Neural progenitor cell (in vitro differentiated cells): ENCODE measurements around the gene NIPAL3. TPM values are rescaled to one million over a fixed set of nuclear protein-coding genes. Genes with fewer than 3 reads are reported as not detected.

Experiments
- DNase-seq: peaks from one replicate; pipeline ENCODE4 v3.0.0-alpha.2; 2016; ENCODE audit warnings: low spot score
- H2AFZ ChIP-seq: fragments of 200-600 bp; sonication (generic); replicated peaks from 2 replicates; pipeline ENCODE4 v1.6.1; 2016; ENCODE audit warnings: antibody characterized with exemption
- H3F3A ChIP-seq: fragments of 200-600 bp; sonication (generic); 2 replicates; pipeline ENCODE4 v1.6.1; 2016; ENCODE audit warnings: antibody characterized with exemption, low read depth
- H3K27ac ChIP-seq: fragments of 200-600 bp; sonication (generic); 2 replicates; pipeline ENCODE4 v1.5.1; 2016; ENCODE audit warnings: mild to moderate bottlenecking
- H3K27me3 ChIP-seq: fragments of 200-600 bp; sonication (generic); 2 replicates; pipeline ENCODE4 v1.6.1; 2016; ENCODE audit warnings: mild to moderate bottlenecking, moderate library complexity
- H3K36me3 ChIP-seq: fragments of 200-600 bp; sonication (generic); 2 replicates; pipeline ENCODE4 v1.5.1; 2016
- H3K4me1 ChIP-seq: fragments of 200-600 bp; sonication (generic); 2 replicates; pipeline ENCODE4 v1.6.1; 2016; ENCODE audit warnings: mixed run types
- H3K4me2 ChIP-seq: fragments of 200-600 bp; sonication (generic); 2 replicates; pipeline ENCODE4 v1.6.1; 2016
- H3K4me3 ChIP-seq: fragments of 200-600 bp; sonication (generic); 2 replicates; pipeline ENCODE4 v1.5.1; 2016
- H3K79me2 ChIP-seq: fragments of 200-600 bp; sonication (generic); 2 replicates; pipeline ENCODE4 v1.6.1; 2016; ENCODE audit warnings: low read depth
- H3K9ac ChIP-seq: fragments of 200-600 bp; sonication (generic); 2 replicates; pipeline ENCODE4 v1.6.1; 2016
- H3K9me3 ChIP-seq: fragments of 200-600 bp; sonication (generic); 2 replicates; pipeline ENCODE4 v1.5.1; 2016; ENCODE audit warnings: low read depth
- H4K20me1 ChIP-seq: fragments of 200-600 bp; sonication (generic); 2 replicates; pipeline ENCODE4 v1.6.1; 2016; ENCODE audit warnings: low read depth
- H3K27ac Mint-ChIP-seq: 3 replicates; pipeline ENCODE4 v1.8.0; 2021; ENCODE audit warnings: mixed read lengths
- H3K27me3 Mint-ChIP-seq: 2 replicates; pipeline ENCODE4 v1.8.0; 2022; ENCODE audit warnings: low read depth, mild to moderate bottlenecking, inconsistent platforms, moderate library complexity, mixed read lengths; ENCODE audit not compliant: insufficient read depth
- H3K36me3 Mint-ChIP-seq: 3 replicates; pipeline ENCODE4 v1.8.0; 2021; ENCODE audit warnings: mixed read lengths
- H3K4me1 Mint-ChIP-seq: 3 replicates; pipeline ENCODE4 v1.8.0; 2021; ENCODE audit warnings: mixed read lengths
- H3K4me3 Mint-ChIP-seq: 3 replicates; pipeline ENCODE4 v1.8.0; 2021; ENCODE audit warnings: mild to moderate bottlenecking, moderate library complexity, mixed read lengths
- H3K9me3 Mint-ChIP-seq: 3 replicates; pipeline ENCODE4 v1.8.0; 2020; ENCODE audit warnings: mixed read lengths
- EZH2 ChIP-seq: fragments of 200-600 bp; sonication (generic); IDR thresholded peaks from 2 replicates; pipeline ENCODE4 v1.6.1; 2017; ENCODE audit warnings: antibody characterized with exemption, mild to moderate bottlenecking, moderate library complexity
- EZH2phosphoT487 ChIP-seq: fragments of 200-600 bp; sonication (generic); IDR thresholded peaks from 2 replicates; pipeline ENCODE4 v1.6.1; 2017; ENCODE audit warnings: antibody characterized with exemption
- total RNA-seq: library from RNA; depleted of rRNA; stranded (reverse); fragments of >200 nt; gene quantifications from 2 replicates; pipeline ENCODE4 v1.2.3, GENCODE V29; 2015; ENCODE audit warnings: low replicate concordance
- TF ChIP-seq, protein P1 (sequence below): fragments of 200-600 bp; sonication (generic); IDR thresholded peaks from 2 replicates; pipeline ENCODE4 v1.5.1; 2017; ENCODE audit warnings: antibody characterized with exemption, mild to moderate bottlenecking

The NIPAL3 gene
- total RNA-seq, 1 donor from 2014 or later, result 6.9 TPM

DNA sequence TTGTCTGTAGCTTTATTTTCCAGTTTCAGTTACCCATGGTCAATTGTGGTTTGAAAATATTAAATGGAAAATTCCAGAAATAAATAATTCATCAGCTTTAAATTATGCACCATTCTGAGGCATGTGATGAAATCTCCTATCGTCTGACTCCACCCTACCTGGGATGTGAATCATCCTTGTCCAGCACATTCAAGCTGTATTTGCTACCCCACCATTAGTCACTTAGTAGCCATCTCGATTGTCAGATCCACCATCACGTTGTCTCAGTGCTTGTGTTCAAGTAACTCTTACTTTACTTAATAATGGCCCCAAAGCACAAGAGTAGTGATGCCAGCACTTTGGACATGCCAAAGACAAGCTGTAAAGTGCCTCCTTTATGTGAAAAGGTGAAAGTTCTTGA, 6.1 kb upstream of the NIPAL3 start:
- Mint-ChIP-seq H3K4me1 (peaks cover 8% of the 10 kb centered on the region), H3K36me3 (no peaks in the 10 kb centered on the region), H3K9me3 (peaks cover 3% of the 10 kb centered on the region), H3K4me3 (no peak overlapping the region), H3K27me3 (peaks cover under 1% of the 10 kb centered on the region), H3K27ac (no peak overlapping the region)
- Histone ChIP-seq H3K36me3 (no peaks in the 10 kb centered on the region), H2AFZ (no peak overlapping the region), H3K4me1 (peaks cover 4% of the 10 kb centered on the region), H3K4me3 (no peak overlapping the region), H3K27ac (no peak overlapping the region), H3K9ac (no peak overlapping the region), H3K79me2 (peaks cover 9% of the 10 kb centered on the region), H4K20me1 (no peaks in the 10 kb centered on the region), H3K9me3 (no peaks in the 10 kb centered on the region), H3K4me2 (no peak overlapping the region), H3F3A (peaks cover 5% of the 10 kb centered on the region), H3K27me3 (no peaks in the 10 kb centered on the region)
- DNase-seq, result no peak
- TF ChIP-seq EZH2phosphoT487 (no peak), EZH2 (no peak)
- TF ChIP-seq, protein P1, sequence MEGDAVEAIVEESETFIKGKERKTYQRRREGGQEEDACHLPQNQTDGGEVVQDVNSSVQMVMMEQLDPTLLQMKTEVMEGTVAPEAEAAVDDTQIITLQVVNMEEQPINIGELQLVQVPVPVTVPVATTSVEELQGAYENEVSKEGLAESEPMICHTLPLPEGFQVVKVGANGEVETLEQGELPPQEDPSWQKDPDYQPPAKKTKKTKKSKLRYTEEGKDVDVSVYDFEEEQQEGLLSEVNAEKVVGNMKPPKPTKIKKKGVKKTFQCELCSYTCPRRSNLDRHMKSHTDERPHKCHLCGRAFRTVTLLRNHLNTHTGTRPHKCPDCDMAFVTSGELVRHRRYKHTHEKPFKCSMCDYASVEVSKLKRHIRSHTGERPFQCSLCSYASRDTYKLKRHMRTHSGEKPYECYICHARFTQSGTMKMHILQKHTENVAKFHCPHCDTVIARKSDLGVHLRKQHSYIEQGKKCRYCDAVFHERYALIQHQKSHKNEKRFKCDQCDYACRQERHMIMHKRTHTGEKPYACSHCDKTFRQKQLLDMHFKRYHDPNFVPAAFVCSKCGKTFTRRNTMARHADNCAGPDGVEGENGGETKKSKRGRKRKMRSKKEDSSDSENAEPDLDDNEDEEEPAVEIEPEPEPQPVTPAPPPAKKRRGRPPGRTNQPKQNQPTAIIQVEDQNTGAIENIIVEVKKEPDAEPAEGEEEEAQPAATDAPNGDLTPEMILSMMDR, result no peak

DNA sequence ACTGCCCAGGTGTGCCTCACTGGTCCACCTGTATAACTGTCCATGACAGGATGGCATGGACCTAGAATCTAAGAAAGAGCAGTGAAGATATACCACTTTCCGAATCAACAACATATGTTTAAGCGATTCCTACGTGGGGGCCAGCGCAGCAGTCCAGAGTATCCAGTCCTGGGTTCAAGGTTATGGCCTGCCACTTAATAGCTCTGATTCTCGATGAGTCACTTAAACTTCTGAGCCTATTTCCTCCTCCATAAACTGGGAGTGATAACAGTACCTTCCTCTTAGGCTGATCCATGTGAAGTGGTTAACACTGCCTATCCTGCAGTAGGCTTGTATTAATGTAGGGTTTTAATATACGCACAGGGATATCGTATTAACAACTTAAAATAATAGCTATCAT, 4.9 kb upstream of the NIPAL3 start:
- Mint-ChIP-seq H3K4me3 (no peak overlapping the region), H3K4me1 (peaks cover 13% of the 10 kb centered on the region), H3K36me3 (no peaks in the 10 kb centered on the region), H3K27ac (no peak overlapping the region), H3K9me3 (peaks cover 3% of the 10 kb centered on the region), H3K27me3 (peaks cover 3% of the 10 kb centered on the region)
- Histone ChIP-seq H2AFZ (no peak overlapping the region), H3K36me3 (no peaks in the 10 kb centered on the region), H3F3A (peaks cover 11% of the 10 kb centered on the region), H3K4me3 (no peak overlapping the region), H3K79me2 (peaks cover 9% of the 10 kb centered on the region), H3K4me2 (no peak overlapping the region), H3K27ac (no peak overlapping the region), H4K20me1 (no peaks in the 10 kb centered on the region), H3K9ac (no peak overlapping the region), H3K27me3 (no peaks in the 10 kb centered on the region), H3K9me3 (no peaks in the 10 kb centered on the region), H3K4me1 (peaks cover 4% of the 10 kb centered on the region)
- no peak for DNase-seq
- TF ChIP-seq, protein P1, result no peak
- TF ChIP-seq EZH2phosphoT487 (no peak), EZH2 (no peak)

DNA sequence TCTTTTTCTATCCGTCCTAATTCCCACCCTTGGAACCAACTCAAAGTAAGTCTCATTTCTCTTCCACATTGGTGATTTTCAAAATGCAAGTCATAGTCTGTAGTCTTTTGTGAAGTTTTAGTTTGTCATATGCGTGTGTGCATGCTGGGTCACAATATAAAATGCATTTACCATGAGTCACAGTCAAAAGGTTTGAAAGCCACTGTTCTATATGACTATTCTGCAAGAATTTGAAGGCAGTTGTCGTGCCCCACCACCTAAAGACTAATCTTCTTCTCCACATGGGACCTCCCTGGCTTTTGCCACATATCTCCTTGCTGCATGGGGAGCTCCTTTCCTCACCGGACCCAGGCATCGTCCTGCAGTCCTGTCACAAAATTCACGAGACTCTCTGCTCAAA, 3.6 kb upstream of the NIPAL3 start:
- DNase-seq, result no peak
- TF ChIP-seq, protein P1, result no peak
- TF ChIP-seq EZH2 (no peak), EZH2phosphoT487 (no peak)
- Mint-ChIP-seq H3K9me3 (peaks cover 3% of the 10 kb centered on the region), H3K4me3 (no peak overlapping the region), H3K36me3 (no peaks in the 10 kb centered on the region), H3K27me3 (peaks cover 3% of the 10 kb centered on the region), H3K27ac (no peak overlapping the region), H3K4me1 (peaks cover 23% of the 10 kb centered on the region)
- Histone ChIP-seq H3K27me3 (no peaks in the 10 kb centered on the region), H3K27ac (no peak overlapping the region), H4K20me1 (no peaks in the 10 kb centered on the region), H3K9me3 (no peaks in the 10 kb centered on the region), H3K4me1 (peaks cover 4% of the 10 kb centered on the region), H3F3A (peaks cover 11% of the 10 kb centered on the region), H3K9ac (no peak overlapping the region), H3K79me2 (peaks cover 9% of the 10 kb centered on the region), H3K4me2 (no peak overlapping the region), H3K4me3 (no peak overlapping the region), H3K36me3 (no peaks in the 10 kb centered on the region), H2AFZ (no peak overlapping the region)
